HepG2 (cell line): ENCODE data around the gene ZFAND3. TPM values are rescaled to one million over a fixed set of nuclear protein-coding genes. Genes with fewer than 3 reads are reported as not detected.
A peak's percentile ranks its signal among the peaks of the same experiment; 100 is the strongest.

Source experiments
- ATAC-seq: fragments of 200-7000 bp; cut with Tn5 transposase; 3 replicates; pipeline ENCODE4 v1.9.1; 2020; ENCODE audit warnings: mild to moderate bottlenecking, moderate library complexity
- BruUV-seq: library from RNA; stranded (reverse); fragments of 400-500 nt; replicated peaks from 2 replicates; lab custom pipeline; 2021; lab: Mats Ljungman, UMichigan
- CTCF ChIA-PET: fragments of 300-600 bp; formaldehyde crosslinking; extraction: SDS; loops from one replicate; lab custom pipeline; 2021; ENCODE audit warnings: low total read pairs, inconsistent platforms, low intra/inter-chr PET ratio; lab: Yijun Ruan, JAX
- POLR2A ChIA-PET: fragments of 350-600 bp; sonication (Branson Sonifier 250); formaldehyde crosslinking; loops from one replicate; lab custom pipeline; 2020; ENCODE audit warnings: antibody characterized with exemption, inconsistent platforms; lab: Yijun Ruan, JAX
- DNase-seq: peaks from one replicate; pipeline ENCODE4 v3.0.0-alpha.2; 2015; ENCODE audit warnings: low spot score
- FAIRE-seq: peaks from 3 replicates; lab custom pipeline; 2011; peaks lifted over from hg19 to GRCh38; lab: Jason Lieb, UNC
- H2AFZ ChIP-seq: one replicate; pipeline ENCODE4 v1.6.1; 2011; ENCODE audit warnings: low read length, inconsistent platforms
- H3K27ac ChIP-seq: fragments of 300-600 bp; 3 replicates; pipeline ENCODE4 v1.8.0; 2011; ENCODE audit warnings: mixed run types, mild to moderate bottlenecking, mixed read lengths, low read length, inconsistent platforms; ENCODE audit not compliant: insufficient read depth; ENCODE audit errors: extremely low read length
- H3K27me3 ChIP-seq, 2 experiments: fragments of 200-600 bp in 1 of 2; 2 replicates in 1 of 2; 3 replicates in 1 of 2; pipeline versions ENCODE4 v1.6.0 to v1.8.0; 2011; ENCODE audit warnings: low read length in 2 of 2, mild to moderate bottlenecking in 2 of 2, moderate library complexity in 2 of 2, inconsistent platforms in 1 of 2; ENCODE audit not compliant: insufficient read depth in 2 of 2, control insufficient read depth in 1 of 2
- H3K36me3 ChIP-seq, 2 experiments: fragments of 200-600 bp in 1 of 2; replicated peaks in 1 of 2; 2 replicates in 1 of 2; 3 replicates in 1 of 2; pipeline versions ENCODE4 v1.5.1 to v1.8.0; 2011; ENCODE audit warnings: low read length in 2 of 2, inconsistent platforms in 1 of 2; ENCODE audit not compliant: insufficient read depth in 2 of 2, control insufficient read depth in 1 of 2
- H3K4me1 ChIP-seq: 2 replicates; pipeline ENCODE4 v1.5.1; 2012; ENCODE audit warnings: low read length, inconsistent platforms; ENCODE audit not compliant: insufficient read depth
- H3K4me2 ChIP-seq: 2 replicates; pipeline ENCODE4 v1.6.0; 2011; ENCODE audit warnings: low read depth, low read length, inconsistent platforms
- H3K4me3 ChIP-seq, 3 experiments: fragments of 200-600 bp in 1 of 3; sonication (generic), shearing (Covaris generic) in 1 of 3; replicated peaks in 1 of 3; 2 replicates each; pipeline ENCODE4 v1.5.1; 2011 to 2016; ENCODE audit warnings: low read length in 3 of 3, inconsistent platforms in 2 of 3, low read depth in 2 of 3, mild to moderate bottlenecking in 2 of 3, control low read depth in 1 of 3, mixed read lengths in 1 of 3; ENCODE audit not compliant: insufficient read depth in 1 of 3
- H3K79me2 ChIP-seq: one replicate; pipeline ENCODE4 v1.6.1; 2011; ENCODE audit warnings: low read length, inconsistent platforms; ENCODE audit not compliant: insufficient read depth
- H3K9ac ChIP-seq: 2 replicates; pipeline ENCODE4 v1.6.0; 2011; ENCODE audit warnings: mild to moderate bottlenecking, low read depth, low read length, inconsistent platforms; ENCODE audit not compliant: insufficient read depth
- H3K9me3 ChIP-seq: 2 replicates; pipeline ENCODE4 v1.5.1; 2012; ENCODE audit warnings: mild to moderate bottlenecking, low read length
- H4K20me1 ChIP-seq: 2 replicates; pipeline ENCODE4 v1.6.0; 2011; ENCODE audit warnings: inconsistent platforms, mild to moderate bottlenecking, low read length, moderate library complexity; ENCODE audit not compliant: insufficient read depth
- BRD4 ChIP-seq: sonication (generic); formaldehyde crosslinking; IDR thresholded peaks from 2 replicates; pipeline ENCODE4 v1.4.0; 2020; ENCODE audit warnings: missing genetic modification reagents
- CHCHD3 ChIP-seq: sonication (generic); formaldehyde crosslinking; IDR thresholded peaks from 2 replicates; pipeline ENCODE4 v1.8.0; 2022; ENCODE audit warnings: mild to moderate bottlenecking, missing genetic modification reagents, moderate library complexity
- FIP1L1 ChIP-seq: fragments of 200-400 bp; formaldehyde crosslinking; IDR thresholded peaks from 2 replicates; pipeline ENCODE4 v1.6.1; 2018; ENCODE audit warnings: low read depth, mild to moderate bottlenecking, low read length, moderate library complexity, borderline replicate concordance; ENCODE audit not compliant: insufficient read depth
- HDAC2 ChIP-seq: sonication (generic); formaldehyde crosslinking; IDR thresholded peaks from 2 replicates; pipeline ENCODE4 v1.4.0; 2020; ENCODE audit warnings: missing genetic modification reagents
- HMG20B ChIP-seq: conservative IDR thresholded peaks from 2 replicates; pipeline ENCODE4 v1.6.1; 2016; ENCODE audit warnings: missing genetic modification reagents, missing compliant biosample characterization
- KAT7 ChIP-seq: IDR thresholded peaks from 2 replicates; pipeline ENCODE4 v1.6.1; 2018; ENCODE audit warnings: borderline replicate concordance, missing compliant biosample characterization
- MAFF ChIP-seq: IDR thresholded peaks from 2 replicates; pipeline ENCODE4 v1.6.1; 2011; ENCODE audit warnings: low read depth, low read length, improper control_type of control experiment
- NFE2L2 ChIP-seq: fragments of 150-350 bp; IDR thresholded peaks from 2 replicates; pipeline ENCODE4 v1.6.1; 2014; ENCODE audit warnings: low read length
- NR1H2 ChIP-seq: sonication (generic); formaldehyde crosslinking; IDR thresholded peaks from 2 replicates; pipeline ENCODE4 v1.8.1; 2022; ENCODE audit warnings: low read depth, missing genetic modification reagents, borderline replicate concordance
- PCBP2 ChIP-seq: fragments of 200-400 bp; formaldehyde crosslinking; optimal IDR thresholded peaks from 2 replicates; pipeline ENCODE3; 2018; ENCODE audit warnings: low read length, low read depth; ENCODE audit not compliant: poor library complexity, severe bottlenecking
- RFX1 ChIP-seq: fragments of 450-650 bp; IDR thresholded peaks from 2 replicates; pipeline ENCODE4 v1.6.1; 2017
- RNF2 ChIP-seq: fragments of 450-650 bp; conservative IDR thresholded peaks from 2 replicates; pipeline ENCODE4 v1.6.1; 2016; ENCODE audit warnings: low read depth
- SATB2 ChIP-seq: sonication (generic); formaldehyde crosslinking; IDR thresholded peaks from 2 replicates; pipeline ENCODE4 v1.5.0; 2020; ENCODE audit warnings: missing genetic modification reagents
- SP2 ChIP-seq: sonication (generic); formaldehyde crosslinking; IDR thresholded peaks from 2 replicates; pipeline ENCODE4 v1.5.1; 2020; ENCODE audit warnings: mild to moderate bottlenecking, missing genetic modification reagents
- THAP7 ChIP-seq: sonication (generic); formaldehyde crosslinking; IDR thresholded peaks from 2 replicates; pipeline ENCODE4 v1.8.1; 2023; ENCODE audit warnings: mild to moderate bottlenecking, missing genetic modification reagents
- ZBTB26 ChIP-seq: IDR thresholded peaks from 2 replicates; pipeline ENCODE4 v1.6.1; 2016; ENCODE audit warnings: missing compliant biosample characterization, missing genetic modification reagents, borderline replicate concordance
- ZBTB4 ChIP-seq: sonication (generic); formaldehyde crosslinking; IDR thresholded peaks from 2 replicates; pipeline ENCODE4 v1.4.0; 2020; ENCODE audit warnings: missing genetic modification reagents, mild to moderate bottlenecking, borderline replicate concordance
- ZNF430 ChIP-seq: sonication (generic); formaldehyde crosslinking; IDR thresholded peaks from 2 replicates; pipeline ENCODE4 v1.9.0; 2021; ENCODE audit warnings: mild to moderate bottlenecking, missing genetic modification reagents
- WGBS: methylation state at CpG from one replicate; pipeline ENCODE4 v1.1.6; 2017; ENCODE audit warnings: low lambda C conversion rate; 5-methylcytosine and 5-hydroxymethylcytosine counted together
- in situ Hi-C: cut with HindIII; loops from 2 replicates; pipeline ENCODE4 v1.10.0; 2017; ENCODE audit warnings: low pct_unique_long_range_greater_than_20kb; ENCODE audit not compliant: extremely low pct_ligation_motif_present
- intact Hi-C: fragments of 100-400 bp; cut with micrococcal nuclease; formaldehyde crosslinking; loops from one replicate; pipeline ENCODE4 v1.10.0; 2022; ENCODE audit not compliant: unreplicated experiment
- polyA plus RNA-seq, 8 experiments: library from polyadenylated mRNA; depleted of rRNA in 3 of 8; stranded (reverse) in 7 of 8; unstranded in 1 of 8; fragments of >200 nt; fragmentation: Illumina TruSeq in 4 of 8; extraction: Trizol in 4 of 8; gene quantifications; 2 replicates each; pipeline versions ENCODE4 v1.2.1 to v1.2.3, GENCODE V29; 2011 to 2016; ENCODE audit warnings: low read depth in 4 of 8, missing spikeins in 1 of 8, mixed read lengths in 1 of 8; ENCODE audit not compliant: insufficient read depth in 1 of 8
- total RNA-seq, 5 experiments: library from RNA; depleted of rRNA; stranded (reverse); fragments of >200 nt; fragmentation: Illumina TruSeq; extraction: Trizol; gene quantifications; 2 replicates each; pipeline ENCODE4 v1.2.3, GENCODE V29; 2016; ENCODE audit warnings: low read depth in 1 of 5
- TF ChIP-seq, protein P1 (sequence below): sonication (generic); formaldehyde crosslinking; IDR thresholded peaks from 2 replicates; pipeline ENCODE4 v1.4.0; 2020; ENCODE audit warnings: missing genetic modification reagents

ZFAND3 gene
- total and polyA plus RNA-seq, 2 of the 13 experiments (the other 11 are each of a cell fraction or from before 2014, with no cell fraction given): 16.4 to 17.1 TPM

- no peaks in the 10 kb centered on the region for H3K79me2 ChIP-seq
- BruUV-seq: no TSS peak
- H2AFZ ChIP-seq: no peak overlapping the region
- ChIA-PET POLR2A (no interaction called here), CTCF (no interaction called here)
- H3K27ac ChIP-seq: peak overlapping the region; percentile 71
- H4K20me1 ChIP-seq: no peaks in the 10 kb centered on the region
- peak overlapping the region; percentile 41 for H3K9ac ChIP-seq
- no peaks in the 10 kb centered on the region for H3K9me3 ChIP-seq
- H3K4me2 ChIP-seq: peak overlapping the region; percentile 2; the same call in 1 of the 2 replicates
- peak; percentile 92 for ATAC-seq
- H3K36me3 ChIP-seq: peaks cover 6 to 14% of the 10 kb centered on the region in 2 experiments
- FAIRE-seq: peak; percentile 72
- WGBS: 54% methylated on average over 9 of the region's 9 CpGs
- DNase-seq: peak; percentile 63
- no peak overlapping the region for H3K4me3 ChIP-seq
- in situ Hi-C loops (no loop called here), intact Hi-C loops (no loop called here)
- no peaks in the 10 kb centered on the region for H3K27me3 ChIP-seq
- peaks cover 19% of the 10 kb centered on the region for H3K4me1 ChIP-seq
- TF ChIP-seq FIP1L1: no peak
- TF ChIP-seq SP2 (CRISPR knock-in tag): no peak
- 0 out of 2 replicates have a peak, but pooled peaks have one; percentile 13 for TF ChIP-seq HDAC2 (CRISPR knock-in tag)
- TF ChIP-seq MAFF: 0 out of 2 replicates have a peak, but pooled peaks have one; percentile 13
- TF ChIP-seq NR1H2 (CRISPR knock-in tag): no peak
- TF ChIP-seq RNF2: no peak
- TF ChIP-seq THAP7: 0 out of 2 replicates have a peak, but pooled peaks have one; percentile 37
- no peak for TF ChIP-seq ZNF430 (CRISPR knock-in tag)
- no peak for TF ChIP-seq NFE2L2
- TF ChIP-seq ZBTB4 (CRISPR knock-in tag): 0 out of 2 replicates have a peak, but pooled peaks have one; percentile 42
- no peak for TF ChIP-seq BRD4 (CRISPR knock-in tag)
- TF ChIP-seq, protein P1, sequence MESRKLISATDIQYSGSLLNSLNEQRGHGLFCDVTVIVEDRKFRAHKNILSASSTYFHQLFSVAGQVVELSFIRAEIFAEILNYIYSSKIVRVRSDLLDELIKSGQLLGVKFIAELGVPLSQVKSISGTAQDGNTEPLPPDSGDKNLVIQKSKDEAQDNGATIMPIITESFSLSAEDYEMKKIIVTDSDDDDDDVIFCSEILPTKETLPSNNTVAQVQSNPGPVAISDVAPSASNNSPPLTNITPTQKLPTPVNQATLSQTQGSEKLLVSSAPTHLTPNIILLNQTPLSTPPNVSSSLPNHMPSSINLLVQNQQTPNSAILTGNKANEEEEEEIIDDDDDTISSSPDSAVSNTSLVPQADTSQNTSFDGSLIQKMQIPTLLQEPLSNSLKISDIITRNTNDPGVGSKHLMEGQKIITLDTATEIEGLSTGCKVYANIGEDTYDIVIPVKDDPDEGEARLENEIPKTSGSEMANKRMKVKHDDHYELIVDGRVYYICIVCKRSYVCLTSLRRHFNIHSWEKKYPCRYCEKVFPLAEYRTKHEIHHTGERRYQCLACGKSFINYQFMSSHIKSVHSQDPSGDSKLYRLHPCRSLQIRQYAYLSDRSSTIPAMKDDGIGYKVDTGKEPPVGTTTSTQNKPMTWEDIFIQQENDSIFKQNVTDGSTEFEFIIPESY (CRISPR knock-in tag): 0 out of 2 replicates have a peak, but pooled peaks have one; percentile 42
- no peak for TF ChIP-seq ZBTB26
- no peak for TF ChIP-seq PCBP2
- no peak for TF ChIP-seq KAT7
- TF ChIP-seq HMG20B (CRISPR knock-in tag): no peak
- TF ChIP-seq RFX1: peak; percentile 91
- no peak for TF ChIP-seq SATB2 (CRISPR knock-in tag)
- no peak for TF ChIP-seq CHCHD3 (CRISPR knock-in tag)
Observed at GRCh38 chr6:38155144-38155543, 335.6 kb downstream of the ZFAND3 start.
